GM18867 (cell line): ENCODE results near the gene WDR77.

Source experiments
- ATAC-seq: cut with Tn5 transposase; IDR thresholded peaks from one replicate; pipeline ENCODE4 v1.9.1; 2021; ENCODE audit warnings: mild to moderate bottlenecking, moderate library complexity; ENCODE audit not compliant: unreplicated experiment

The WDR77 gene

GRCh38 chr1:111441573-111442192 lies 7.4 kb downstream of the WDR77 start:
- ATAC-seq: no peak

- no peak for ATAC-seq
Measured at GRCh38 chr1:111439461-111440351, 9.3 kb downstream of the WDR77 start.

- no peak for ATAC-seq
Measured at GRCh38 chr1:111436726-111437125, 12.3 kb downstream of the WDR77 start.

GRCh38 chr1:111424281-111424680 lies 24.8 kb downstream of the WDR77 start:
- ATAC-seq: no peak

- no peak for ATAC-seq
Measured at GRCh38 chr1:111422546-111423391, 26.3 kb downstream of the WDR77 start.

GRCh38 chr1:111420377-111420776 lies 28.7 kb downstream of the WDR77 start:
- ATAC-seq: no peak

- no peak for ATAC-seq
Measured at GRCh38 chr1:111419037-111419436, 30.0 kb downstream of the WDR77 start.

GRCh38 chr1:111417755-111418154 lies 31.3 kb downstream of the WDR77 start:
- ATAC-seq: no peak

- no peak for ATAC-seq
Measured at GRCh38 chr1:111415461-111415860, 33.6 kb downstream of the WDR77 start.

- no peak for ATAC-seq
Measured at GRCh38 chr1:111414756-111415155, 34.3 kb downstream of the WDR77 start.

GRCh38 chr1:111412839-111413238 lies 36.2 kb downstream of the WDR77 start:
- ATAC-seq: no peak

- no peak for ATAC-seq
Measured at GRCh38 chr1:111407301-111407700, 41.8 kb downstream of the WDR77 start.

- ATAC-seq: peak; percentile 91
Measured at GRCh38 chr1:111406321-111406768, 42.7 kb downstream of the WDR77 start.

- no peak for ATAC-seq
Measured at GRCh38 chr1:111404588-111404987, 44.5 kb downstream of the WDR77 start.

GRCh38 chr1:111402083-111402482 lies 47.0 kb downstream of the WDR77 start:
- ATAC-seq: no peak

- no peak for ATAC-seq
Measured at GRCh38 chr1:111399792-111400610, 49.1 kb downstream of the WDR77 start.

GRCh38 chr1:111392460-111392945 lies 56.6 kb downstream of the WDR77 start:
- no peak for ATAC-seq

GRCh38 chr1:111392042-111392441 lies 57.0 kb downstream of the WDR77 start:
- no peak for ATAC-seq
